Ovary (tissue), 3 donors: ENCODE results near the gene CTBP2.

Experiments
- POLR2A ChIP-seq: fragments of 450-650 bp; IDR thresholded peaks from one replicate; pipeline ENCODE4 v1.6.1; 2017; ENCODE audit warnings: antibody characterized with exemption, mild to moderate bottlenecking, moderate library complexity
- TF ChIP-seq, protein P1 (sequence below), 3 donors: fragments of 450-650 bp in 2 of 3; fragments of 200-600 bp in 1 of 3; IDR thresholded peaks; one replicate each; pipeline versions ENCODE4 v1.5.1 to v1.8.0; 2016 to 2022; ENCODE audit warnings: antibody characterized with exemption in 3 of 3, mild to moderate bottlenecking in 1 of 3
- donor health status: DM: no; HTN: no; CAD: no.

DNA sequence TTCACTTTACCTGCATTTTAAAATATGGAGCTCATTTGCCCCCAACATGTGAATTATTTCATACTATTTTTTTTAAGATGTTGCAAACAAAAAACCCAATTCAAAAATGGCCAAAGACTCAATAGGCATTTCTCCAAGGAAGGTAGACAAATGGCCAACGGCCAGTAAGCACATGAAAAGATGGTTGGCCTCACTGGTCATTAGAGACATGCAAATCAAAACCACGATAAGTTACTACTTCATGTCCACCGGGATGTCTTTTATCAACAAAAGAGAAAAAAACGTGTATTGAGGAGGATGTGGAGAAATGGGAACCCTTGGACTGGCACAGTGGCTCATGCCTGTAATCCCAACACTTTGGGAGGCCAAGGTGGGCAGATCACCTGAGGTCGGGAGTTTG, 3.4 kb upstream of the CTBP2 start:
- no peak for TF ChIP-seq POLR2A
- TF ChIP-seq, protein P1, sequence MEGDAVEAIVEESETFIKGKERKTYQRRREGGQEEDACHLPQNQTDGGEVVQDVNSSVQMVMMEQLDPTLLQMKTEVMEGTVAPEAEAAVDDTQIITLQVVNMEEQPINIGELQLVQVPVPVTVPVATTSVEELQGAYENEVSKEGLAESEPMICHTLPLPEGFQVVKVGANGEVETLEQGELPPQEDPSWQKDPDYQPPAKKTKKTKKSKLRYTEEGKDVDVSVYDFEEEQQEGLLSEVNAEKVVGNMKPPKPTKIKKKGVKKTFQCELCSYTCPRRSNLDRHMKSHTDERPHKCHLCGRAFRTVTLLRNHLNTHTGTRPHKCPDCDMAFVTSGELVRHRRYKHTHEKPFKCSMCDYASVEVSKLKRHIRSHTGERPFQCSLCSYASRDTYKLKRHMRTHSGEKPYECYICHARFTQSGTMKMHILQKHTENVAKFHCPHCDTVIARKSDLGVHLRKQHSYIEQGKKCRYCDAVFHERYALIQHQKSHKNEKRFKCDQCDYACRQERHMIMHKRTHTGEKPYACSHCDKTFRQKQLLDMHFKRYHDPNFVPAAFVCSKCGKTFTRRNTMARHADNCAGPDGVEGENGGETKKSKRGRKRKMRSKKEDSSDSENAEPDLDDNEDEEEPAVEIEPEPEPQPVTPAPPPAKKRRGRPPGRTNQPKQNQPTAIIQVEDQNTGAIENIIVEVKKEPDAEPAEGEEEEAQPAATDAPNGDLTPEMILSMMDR (IDR thresholded peaks at IDR 0.05), result no peak
